Vagina (tissue), 2 donors: ENCODE data around the gene ACVRL1.

ENCODE experiments used
- POLR2AphosphoS5 ChIP-seq, 2 donors: sonication (generic); formaldehyde crosslinking; IDR thresholded peaks; one replicate each; pipeline ENCODE4 v1.9.0; 2017; ENCODE audit warnings: antibody characterized with exemption in 2 of 2, mild to moderate bottlenecking in 2 of 2, low read depth in 1 of 2; ENCODE audit not compliant: insufficient read depth in 1 of 2
- TF ChIP-seq, protein P1 (sequence below), 3 experiments: fragments of 450-650 bp in 2 of 3; fragments of 200-600 bp in 1 of 3; sonication (generic) in 1 of 3; IDR thresholded peaks; one replicate each; pipeline ENCODE4 v1.5.1; 2017 to 2019; ENCODE audit warnings: antibody characterized with exemption in 3 of 3, mild to moderate bottlenecking in 2 of 3, moderate library complexity in 2 of 3

- TF ChIP-seq POLR2AphosphoS5 (IDR thresholded peaks at IDR 0.05; ENCODE audit: insufficient read depth in 1 of 2, low read depth in 1 of 2), result no peak
- TF ChIP-seq, protein P1, sequence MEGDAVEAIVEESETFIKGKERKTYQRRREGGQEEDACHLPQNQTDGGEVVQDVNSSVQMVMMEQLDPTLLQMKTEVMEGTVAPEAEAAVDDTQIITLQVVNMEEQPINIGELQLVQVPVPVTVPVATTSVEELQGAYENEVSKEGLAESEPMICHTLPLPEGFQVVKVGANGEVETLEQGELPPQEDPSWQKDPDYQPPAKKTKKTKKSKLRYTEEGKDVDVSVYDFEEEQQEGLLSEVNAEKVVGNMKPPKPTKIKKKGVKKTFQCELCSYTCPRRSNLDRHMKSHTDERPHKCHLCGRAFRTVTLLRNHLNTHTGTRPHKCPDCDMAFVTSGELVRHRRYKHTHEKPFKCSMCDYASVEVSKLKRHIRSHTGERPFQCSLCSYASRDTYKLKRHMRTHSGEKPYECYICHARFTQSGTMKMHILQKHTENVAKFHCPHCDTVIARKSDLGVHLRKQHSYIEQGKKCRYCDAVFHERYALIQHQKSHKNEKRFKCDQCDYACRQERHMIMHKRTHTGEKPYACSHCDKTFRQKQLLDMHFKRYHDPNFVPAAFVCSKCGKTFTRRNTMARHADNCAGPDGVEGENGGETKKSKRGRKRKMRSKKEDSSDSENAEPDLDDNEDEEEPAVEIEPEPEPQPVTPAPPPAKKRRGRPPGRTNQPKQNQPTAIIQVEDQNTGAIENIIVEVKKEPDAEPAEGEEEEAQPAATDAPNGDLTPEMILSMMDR (IDR thresholded peaks at IDR 0.05), result no peak
Measured at GRCh38 chr12:51872689-51872981, 34.7 kb upstream of the ACVRL1 start.
